ENCODE data around the gene BRD7. TPM values are rescaled to one million over a fixed set of nuclear protein-coding genes. Genes with fewer than 3 reads are reported as not detected.

Gene BRD7
- total RNA-seq, 2 donors from 2014 or later, result 28.0 to 28.9 TPM

DNA sequence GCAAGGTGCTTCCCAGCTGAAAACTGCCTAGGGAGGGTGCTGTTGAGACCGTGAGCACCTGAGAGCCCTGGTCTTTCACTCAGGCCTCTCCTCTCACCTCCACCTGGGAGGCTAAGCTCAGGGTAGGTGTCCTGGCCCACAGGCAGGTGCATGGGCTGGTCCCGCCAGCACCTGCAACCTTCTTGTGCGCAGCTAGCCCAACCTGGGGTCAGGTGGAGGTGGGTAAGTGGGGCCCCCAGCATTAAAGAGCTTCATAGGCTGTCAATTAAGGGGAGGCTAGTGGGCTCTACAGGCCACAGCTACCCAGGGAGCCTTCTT is 93.7 kb downstream of the BRD7 start:
- Histone ChIP-seq H3K36me3 (no peaks in the 10 kb centered on the region), H3K9me3 (no peaks in the 10 kb centered on the region), H3K27me3 (no peaks in the 10 kb centered on the region), H3K27ac (peak overlapping the region; percentile 46 to 54), H3K4me1 (no peaks in the 10 kb centered on the region), H3K4me3 (peak overlapping the region in 1 of 2 donors; percentile 29)
- no peak for DNase-seq (ENCODE audit: low spot score)
- TF ChIP-seq, protein P1, sequence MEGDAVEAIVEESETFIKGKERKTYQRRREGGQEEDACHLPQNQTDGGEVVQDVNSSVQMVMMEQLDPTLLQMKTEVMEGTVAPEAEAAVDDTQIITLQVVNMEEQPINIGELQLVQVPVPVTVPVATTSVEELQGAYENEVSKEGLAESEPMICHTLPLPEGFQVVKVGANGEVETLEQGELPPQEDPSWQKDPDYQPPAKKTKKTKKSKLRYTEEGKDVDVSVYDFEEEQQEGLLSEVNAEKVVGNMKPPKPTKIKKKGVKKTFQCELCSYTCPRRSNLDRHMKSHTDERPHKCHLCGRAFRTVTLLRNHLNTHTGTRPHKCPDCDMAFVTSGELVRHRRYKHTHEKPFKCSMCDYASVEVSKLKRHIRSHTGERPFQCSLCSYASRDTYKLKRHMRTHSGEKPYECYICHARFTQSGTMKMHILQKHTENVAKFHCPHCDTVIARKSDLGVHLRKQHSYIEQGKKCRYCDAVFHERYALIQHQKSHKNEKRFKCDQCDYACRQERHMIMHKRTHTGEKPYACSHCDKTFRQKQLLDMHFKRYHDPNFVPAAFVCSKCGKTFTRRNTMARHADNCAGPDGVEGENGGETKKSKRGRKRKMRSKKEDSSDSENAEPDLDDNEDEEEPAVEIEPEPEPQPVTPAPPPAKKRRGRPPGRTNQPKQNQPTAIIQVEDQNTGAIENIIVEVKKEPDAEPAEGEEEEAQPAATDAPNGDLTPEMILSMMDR (IDR thresholded peaks at IDR 0.05), result no peak

DNA sequence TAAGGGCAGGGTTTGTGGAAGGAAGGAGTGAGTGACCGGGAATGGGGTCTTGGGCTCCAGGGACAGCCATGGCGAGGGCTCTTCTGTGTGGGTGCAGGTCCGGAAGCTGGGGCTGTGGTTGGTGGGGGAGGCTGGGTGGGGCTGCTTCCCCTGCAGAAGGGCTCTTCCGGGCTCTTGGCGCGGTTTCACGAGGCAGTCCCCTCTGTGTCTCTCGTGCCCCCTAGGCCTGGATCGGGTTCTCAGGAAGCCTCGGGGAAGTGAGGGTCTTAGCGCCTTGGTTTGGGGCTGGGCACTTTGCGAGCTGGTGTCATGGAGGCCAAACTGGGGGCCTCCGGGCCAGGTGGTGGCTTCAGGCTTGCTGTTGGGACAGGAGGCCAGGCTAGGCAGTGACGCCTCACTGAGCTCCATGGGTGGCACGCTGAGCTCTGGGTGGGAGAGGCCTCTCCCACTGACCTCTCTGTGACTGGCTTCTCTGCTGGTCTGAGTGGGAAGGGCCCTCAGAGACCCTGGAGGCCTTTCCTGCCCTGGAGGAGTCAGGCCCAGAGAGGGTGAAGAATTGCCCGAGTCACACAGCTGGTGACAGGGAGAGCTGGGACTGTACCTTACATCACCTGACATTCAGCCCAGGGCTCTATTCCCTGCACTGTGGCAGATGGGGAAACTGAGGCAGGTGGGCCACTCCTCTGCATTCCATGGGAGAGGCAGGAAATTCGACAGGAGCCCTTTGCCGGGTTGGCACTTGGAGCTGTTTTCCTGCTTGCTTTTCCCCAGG is 94.3 kb downstream of the BRD7 start:
- peak overlapping the region; percentile 46 to 54 for H3K27ac ChIP-seq
- DNase-seq (ENCODE audit: low spot score), result no peak

DNA sequence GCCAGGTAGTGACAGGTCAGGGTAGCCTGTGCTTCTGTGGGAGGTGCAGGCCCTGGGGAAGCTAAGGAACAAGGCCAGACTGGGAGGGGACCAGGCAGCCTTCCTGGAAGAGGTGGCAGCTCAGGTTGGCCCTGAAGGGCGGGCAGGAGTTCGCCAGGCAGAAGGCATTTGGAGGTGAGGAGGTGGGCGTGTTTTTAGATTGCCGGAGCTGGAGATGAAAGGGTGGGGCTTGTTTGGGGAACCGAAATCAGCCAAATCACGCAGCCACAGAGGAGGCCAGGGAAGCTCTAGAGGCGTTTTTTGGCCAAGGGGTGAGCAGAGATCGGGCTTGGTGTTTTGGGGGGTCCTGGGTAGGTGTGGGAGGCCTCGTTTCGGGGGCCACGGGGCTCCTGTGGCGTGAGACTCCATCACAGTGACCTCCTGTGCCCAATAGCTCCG is 94.9 kb downstream of the BRD7 start:
- H3K27ac ChIP-seq, result peak overlapping the region; percentile 46 to 54
- H3K36me3 ChIP-seq, result no peaks in the 10 kb centered on the region
- H3K4me3 ChIP-seq, result peak overlapping the region; percentile 0 to 29
- TF ChIP-seq, protein P1 (IDR thresholded peaks at IDR 0.05), result no peak
- no peaks in the 10 kb centered on the region for H3K9me3 ChIP-seq
- H3K4me1 ChIP-seq, result no peaks in the 10 kb centered on the region
- H3K27me3 ChIP-seq, result no peaks in the 10 kb centered on the region
- no peak for DNase-seq (ENCODE audit: low spot score)

More for the DNA sequence above, 94.3 kb downstream of the BRD7 start:
- Histone ChIP-seq H3K36me3 (no peaks in the 10 kb centered on the region), H3K9me3 (no peaks in the 10 kb centered on the region), H3K27me3 (no peaks in the 10 kb centered on the region), H3K4me3 (peak overlapping the region; percentile 0 to 29), H3K4me1 (no peaks in the 10 kb centered on the region)
- TF ChIP-seq, protein P1 (IDR thresholded peaks at IDR 0.05), result no peak

DNA sequence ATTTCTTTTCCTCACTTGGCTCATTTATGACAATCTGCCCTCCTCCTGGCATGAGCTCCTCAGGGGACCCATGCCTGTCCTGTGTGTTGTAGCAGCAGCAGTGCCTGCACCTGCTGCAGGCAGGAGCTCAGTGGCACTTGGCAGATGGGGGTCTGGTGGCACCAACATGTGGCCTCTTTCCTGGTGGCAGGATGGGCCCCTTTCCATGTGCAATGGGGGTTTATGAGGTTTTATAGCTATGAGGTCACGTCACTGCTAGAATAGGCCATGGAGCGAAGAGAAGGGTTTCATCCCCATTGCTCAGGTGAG is 95.5 kb downstream of the BRD7 start:
- Histone ChIP-seq H3K9me3 (no peaks in the 10 kb centered on the region), H3K4me1 (no peaks in the 10 kb centered on the region), H3K4me3 (no peak overlapping the region), H3K36me3 (no peaks in the 10 kb centered on the region), H3K27me3 (no peaks in the 10 kb centered on the region), H3K27ac (no peak overlapping the region)
- no peak for DNase-seq (ENCODE audit: low spot score)
- TF ChIP-seq, protein P1 (IDR thresholded peaks at IDR 0.05), result no peak

DNA sequence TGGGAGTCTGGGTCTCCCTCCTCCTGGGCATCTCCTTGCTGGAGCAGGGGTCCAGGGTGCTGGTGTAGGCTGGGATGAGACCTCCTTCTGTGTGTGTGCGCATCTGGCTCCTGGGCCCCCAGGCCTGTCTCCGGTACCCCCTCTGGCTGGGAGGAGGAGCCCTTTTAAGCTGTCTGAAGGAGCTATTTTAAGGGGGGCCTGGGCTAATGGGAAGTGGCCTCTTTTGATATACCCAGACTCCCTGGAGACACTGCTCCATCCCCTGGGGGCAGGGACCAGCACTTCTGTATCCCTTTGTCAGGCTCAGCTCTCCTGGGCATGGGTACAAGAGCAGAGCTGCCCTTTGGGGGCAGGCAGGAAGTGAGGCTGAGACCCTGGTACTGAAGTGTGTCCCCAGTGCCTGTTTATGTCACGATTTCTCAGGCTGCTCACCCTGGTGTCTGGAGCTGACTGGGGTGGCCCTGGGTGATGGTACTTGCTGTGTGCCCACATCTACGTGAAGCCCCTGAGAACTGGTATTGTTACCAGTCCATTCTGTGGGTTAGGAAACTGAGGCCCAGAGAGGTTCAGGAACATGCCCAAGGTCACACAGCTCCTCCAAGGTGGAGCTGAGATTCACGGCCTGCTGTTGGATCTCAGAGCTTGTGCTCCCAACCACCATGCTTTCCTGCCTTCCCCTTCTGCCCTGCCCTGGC is 96.0 kb downstream of the BRD7 start:
- TF ChIP-seq, protein P1 (IDR thresholded peaks at IDR 0.05), result no peak
- Histone ChIP-seq H3K4me3 (no peak overlapping the region), H3K27me3 (no peaks in the 10 kb centered on the region), H3K4me1 (no peaks in the 10 kb centered on the region), H3K36me3 (no peaks in the 10 kb centered on the region), H3K27ac (no peak overlapping the region), H3K9me3 (no peaks in the 10 kb centered on the region)
- no peak for DNase-seq (ENCODE audit: low spot score)

Data from right atrium auricular region (tissue), 2 donors.